Superior temporal gyrus (tissue), 1 donor: ENCODE measurements around the gene ARHGEF12.

Experiments
- DNase-seq: peaks from one replicate; pipeline ENCODE4 v3.0.0-alpha.2; 2016; ENCODE audit errors: extremely low spot score

Gene ARHGEF12

DNA sequence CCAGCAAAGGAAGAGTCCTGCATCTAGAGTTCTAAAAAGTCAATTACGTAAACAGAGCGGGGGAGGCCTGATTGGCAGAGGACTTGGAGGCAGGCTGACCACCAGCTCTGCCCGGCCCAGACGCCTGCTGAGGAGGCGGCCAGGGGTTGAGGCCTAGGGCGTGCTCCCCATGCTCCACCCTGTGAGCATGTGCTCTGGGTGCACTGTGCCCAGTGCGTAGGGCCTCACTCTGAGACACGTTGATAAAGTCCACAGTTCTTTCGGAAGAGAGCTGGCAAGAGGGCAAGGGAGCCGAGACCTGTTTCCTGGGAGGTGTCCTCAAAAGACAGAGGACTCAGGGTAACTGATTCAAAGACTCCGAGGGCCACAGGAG, 200.6 kb downstream of the ARHGEF12 start:
- no peak for DNase-seq

- no peak for DNase-seq
These were observed 201.8 kb downstream of the ARHGEF12 start for GRCh38 chr11:120537996-120538395.

GRCh38 chr11:120538707-120539106, 202.5 kb downstream of the ARHGEF12 start:
- DNase-seq, result no peak
